Cerebellar cortex (tissue), 1 donor: Measurements from ENCODE around the gene CCDC15.
"Not testable (repeated sequence)": the region's sequence is repeated elsewhere in the genome, so short reads cannot be mapped to it uniquely, and the experiment has no call there.

Source experiments
- DNase-seq: peaks from one replicate; pipeline ENCODE4 v3.0.0-alpha.2; 2015; ENCODE audit warnings: low spot score

The CCDC15 gene

DNA sequence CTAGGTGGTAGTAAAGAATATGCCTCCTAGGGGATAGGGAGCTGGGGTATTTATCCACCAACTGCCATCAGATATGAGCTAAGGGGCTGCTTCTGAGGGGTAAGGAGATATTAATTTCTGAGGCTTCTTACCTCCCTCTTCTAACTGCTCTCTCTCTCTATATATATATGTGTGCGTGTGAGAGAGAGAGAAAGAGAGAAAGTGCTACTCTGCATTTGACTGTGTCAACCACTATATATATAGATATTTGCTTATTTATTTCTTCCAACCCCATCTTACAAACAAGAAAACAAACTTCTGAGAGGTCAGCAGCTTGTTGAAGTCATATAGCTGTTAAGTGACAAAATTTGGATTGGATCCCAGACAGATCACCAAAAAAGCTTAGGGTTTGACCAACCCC, 12.3 kb upstream of the CCDC15 start:
- DNase-seq, result no peak

DNA sequence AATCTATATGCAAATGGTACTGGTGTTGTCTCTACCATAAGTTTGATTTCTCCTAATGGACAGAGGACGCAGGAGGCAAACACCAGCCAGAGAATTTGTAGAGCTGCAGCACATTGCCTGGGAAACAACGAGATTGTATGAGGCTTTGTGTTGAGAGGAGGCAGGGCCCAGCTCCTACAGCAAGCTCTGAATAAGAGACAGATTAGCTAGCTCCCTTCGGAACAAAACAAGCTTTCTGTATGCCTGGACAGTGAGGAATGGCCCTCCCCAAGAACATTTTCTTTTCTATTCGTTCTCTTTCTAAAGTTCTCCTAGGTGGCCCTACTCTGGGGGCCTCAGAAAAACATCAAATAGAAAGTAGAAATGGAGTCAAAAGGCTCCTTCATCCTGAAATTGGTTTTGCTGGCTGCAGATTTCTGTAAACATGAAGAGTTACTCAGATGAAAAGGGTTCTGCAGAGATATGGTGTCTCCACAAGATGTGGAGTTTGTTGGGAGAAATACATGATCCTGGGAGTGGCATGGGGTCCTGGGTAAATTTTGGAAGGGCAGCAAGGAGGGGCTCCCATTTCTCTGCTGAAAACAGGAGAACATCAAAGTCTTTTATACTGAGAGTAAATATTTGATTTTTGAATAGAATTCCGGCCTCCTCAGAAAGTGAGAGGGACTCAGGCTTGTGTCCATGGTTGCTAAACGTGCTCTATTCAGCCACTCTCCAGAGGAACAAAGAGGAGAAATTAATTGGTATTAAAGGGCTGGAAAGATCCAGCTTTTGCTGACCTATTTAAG, 11.3 kb upstream of the CCDC15 start:
- no peak for DNase-seq

- peak; percentile 20 for DNase-seq
These were observed 10.8 kb upstream of the CCDC15 start for GRCh38 chr11:124943254-124943616.

DNA sequence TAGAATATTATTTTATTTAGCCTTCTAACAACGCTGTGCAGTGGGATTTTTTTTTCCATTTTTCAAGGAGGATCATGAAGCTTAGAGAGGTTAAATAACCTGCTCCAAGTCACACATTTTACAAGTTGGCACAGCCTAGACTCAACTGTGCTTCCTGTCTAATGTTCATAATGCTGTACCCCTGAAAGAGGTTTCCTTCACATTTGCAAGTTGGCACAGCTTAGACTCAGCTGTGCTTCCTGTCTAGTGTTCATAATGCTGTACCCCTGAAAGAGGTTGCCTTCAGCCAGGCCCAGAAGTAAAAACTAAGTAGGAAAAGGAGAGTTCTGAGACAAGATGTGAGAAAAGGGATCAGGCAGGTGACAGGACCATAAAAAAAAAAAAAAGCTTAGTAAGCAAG, 10.3 kb upstream of the CCDC15 start:
- no peak for DNase-seq

DNA sequence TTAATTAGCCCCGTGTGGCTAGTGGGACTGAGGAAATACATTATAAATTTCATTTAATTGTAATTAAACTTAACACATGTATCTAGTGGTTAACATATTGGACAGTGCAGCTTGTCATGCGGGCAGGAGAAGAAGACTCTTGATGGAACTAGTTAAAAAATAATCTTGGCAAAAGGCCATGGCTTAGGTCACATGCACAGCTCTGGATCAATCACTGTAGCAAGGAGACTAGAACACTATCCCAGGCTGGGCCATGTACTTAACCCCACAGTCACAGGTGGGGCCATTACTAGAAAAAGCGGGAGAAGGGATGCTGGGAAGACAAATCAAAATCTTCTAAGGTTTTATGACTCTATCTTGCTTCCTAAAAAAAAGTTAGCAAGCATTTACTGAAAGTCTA, 9.4 kb upstream of the CCDC15 start:
- no peak for DNase-seq

GRCh38 chr11:124945826-124946225, 8.2 kb upstream of the CCDC15 start:
- no peak for DNase-seq

DNA sequence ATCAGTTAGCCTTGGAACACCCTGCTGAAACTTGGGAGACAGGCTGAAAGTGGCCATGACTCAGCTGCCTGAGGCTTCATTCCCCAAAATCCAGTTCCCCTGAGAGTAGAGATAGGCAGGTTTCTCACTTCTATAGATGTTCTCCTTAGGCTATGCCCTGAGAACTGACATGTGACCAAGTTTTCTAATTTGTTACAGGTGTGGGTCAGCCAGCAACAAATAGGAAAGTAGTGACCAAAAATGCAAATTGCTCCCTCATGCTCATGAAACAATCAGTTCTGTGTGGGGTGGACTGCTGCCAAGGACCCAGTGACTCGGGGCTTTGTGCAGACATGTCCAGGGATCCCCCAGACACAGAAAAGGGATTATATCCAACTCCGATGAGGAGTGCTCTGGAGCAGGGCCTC, 7.3 kb upstream of the CCDC15 start:
- DNase-seq, result no peak

DNA sequence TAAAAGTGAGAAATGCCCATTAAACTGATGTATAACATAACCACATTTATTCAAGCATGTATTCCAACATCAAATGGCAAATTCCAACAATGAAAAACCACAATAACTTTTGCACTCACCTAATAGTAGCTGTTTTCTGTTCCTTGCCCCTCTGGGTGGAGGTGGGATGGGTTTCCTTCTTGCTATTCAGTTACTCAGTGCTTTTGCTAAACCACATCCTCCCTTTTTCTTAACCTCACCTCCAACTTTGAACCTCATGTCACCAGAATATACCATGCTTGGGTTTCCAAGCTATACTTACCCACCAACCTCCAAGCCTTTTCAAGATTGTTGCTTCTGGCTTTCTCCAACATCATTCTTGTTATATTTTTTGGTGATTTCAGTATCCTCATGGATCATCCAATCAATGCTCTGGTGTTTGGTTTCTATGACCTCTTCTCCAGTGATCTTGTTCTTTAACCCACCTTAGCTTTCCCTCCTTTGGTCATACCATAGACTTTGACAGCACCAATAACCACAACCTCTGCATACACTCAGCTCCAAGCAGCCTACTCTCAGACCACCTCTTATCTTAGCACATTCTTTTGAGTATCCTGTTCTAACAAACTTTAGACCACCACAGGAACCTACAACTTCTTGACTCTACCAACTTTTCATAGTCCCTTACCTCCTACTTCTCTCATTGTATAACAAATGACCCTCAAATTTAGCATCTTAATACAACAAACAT, 3.2 kb upstream of the CCDC15 start:
- DNase-seq, result no peak

DNA sequence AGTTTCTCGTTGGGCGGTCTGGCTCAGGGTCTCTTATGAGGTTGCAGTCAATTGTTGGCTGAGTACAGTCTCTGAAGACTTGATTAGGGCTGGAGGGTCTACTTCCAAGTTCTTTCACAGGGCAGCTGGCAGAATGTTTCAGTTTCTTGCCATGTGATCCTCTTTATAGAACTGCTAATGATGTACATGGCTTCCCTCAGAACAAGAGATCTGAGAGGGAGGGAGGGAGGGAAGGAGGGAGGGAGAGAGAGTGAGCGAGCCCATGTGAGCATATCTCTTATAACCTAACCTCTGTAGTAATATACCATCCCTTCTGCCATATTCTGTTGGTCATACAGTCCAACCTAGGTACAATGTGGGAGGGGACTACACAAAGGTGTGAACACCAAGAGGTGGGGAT, 2.7 kb upstream of the CCDC15 start:
- DNase-seq, result no peak

DNA sequence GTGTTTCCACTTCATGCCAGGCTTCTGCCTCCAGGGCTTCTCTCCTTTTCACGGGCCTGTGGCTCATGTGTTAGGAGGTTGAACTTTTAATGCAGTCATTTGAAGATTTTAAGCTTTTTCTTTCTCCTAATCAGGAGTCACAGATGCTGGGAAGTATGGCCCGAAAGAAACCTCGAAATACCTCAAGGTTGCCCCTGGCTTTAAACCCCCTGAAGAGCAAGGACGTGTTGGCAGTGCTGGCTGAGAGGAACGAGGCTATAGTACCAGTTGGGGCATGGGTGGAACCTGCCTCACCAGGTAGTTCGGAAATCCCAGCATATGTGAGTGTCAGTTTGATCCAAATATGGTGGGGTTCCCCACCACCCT, 571 bp downstream of the CCDC15 start:
- no peak for DNase-seq

GRCh38 chr11:124955035-124955434, 1.0 kb downstream of the CCDC15 start:
- no peak for DNase-seq

GRCh38 chr11:124961972-124962609, 8.1 kb downstream of the CCDC15 start:
- DNase-seq, result peak; percentile 84

GRCh38 chr11:124968197-124968596, 14.2 kb downstream of the CCDC15 start:
- DNase-seq, result not testable (repeated sequence)

GRCh38 chr11:124970925-124971324, 16.9 kb downstream of the CCDC15 start:
- peak; percentile 19 for DNase-seq

GRCh38 chr11:124971810-124972209, 17.8 kb downstream of the CCDC15 start:
- no peak for DNase-seq

- no peak for DNase-seq
These were observed 22.5 kb downstream of the CCDC15 start for GRCh38 chr11:124976531-124976930.

DNA sequence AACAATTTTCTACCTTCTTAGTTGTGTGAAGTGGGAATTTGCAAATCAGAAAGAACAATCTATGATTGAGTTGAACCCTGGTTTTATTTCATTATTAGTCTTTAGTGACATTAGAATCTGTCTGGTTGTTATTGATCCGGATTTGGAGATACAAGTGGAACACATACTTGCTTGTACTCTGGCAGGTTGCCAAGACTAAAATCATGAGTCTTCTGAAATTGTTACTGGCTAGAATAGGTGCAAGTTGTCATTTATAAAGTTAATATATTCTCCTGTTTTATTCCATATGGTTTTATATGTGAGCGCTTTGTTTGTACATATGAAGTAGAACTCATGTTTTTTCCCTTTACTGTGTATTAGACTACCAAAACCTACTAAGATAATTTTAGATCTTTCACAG, 23.0 kb downstream of the CCDC15 start:
- no peak for DNase-seq

DNA sequence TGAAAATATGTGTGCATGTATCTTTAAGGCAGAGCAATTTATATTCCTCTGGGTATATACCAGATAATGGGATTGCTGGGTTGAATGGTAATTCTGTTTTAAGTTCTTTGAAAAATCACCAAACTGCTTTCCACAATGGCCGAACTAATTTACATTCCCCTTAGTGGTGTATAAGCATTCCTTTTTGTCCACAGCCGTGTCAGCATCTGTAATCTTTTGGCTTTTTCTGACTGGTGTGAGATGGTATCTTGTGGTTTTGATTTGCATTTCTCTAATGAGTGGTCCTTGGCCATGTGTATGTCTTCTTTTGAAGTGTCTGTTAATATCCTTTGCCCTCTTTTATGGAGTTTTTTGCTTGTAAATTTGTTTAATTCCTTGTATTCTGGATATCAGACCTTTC, 24.3 kb downstream of the CCDC15 start:
- DNase-seq, result no peak

DNA sequence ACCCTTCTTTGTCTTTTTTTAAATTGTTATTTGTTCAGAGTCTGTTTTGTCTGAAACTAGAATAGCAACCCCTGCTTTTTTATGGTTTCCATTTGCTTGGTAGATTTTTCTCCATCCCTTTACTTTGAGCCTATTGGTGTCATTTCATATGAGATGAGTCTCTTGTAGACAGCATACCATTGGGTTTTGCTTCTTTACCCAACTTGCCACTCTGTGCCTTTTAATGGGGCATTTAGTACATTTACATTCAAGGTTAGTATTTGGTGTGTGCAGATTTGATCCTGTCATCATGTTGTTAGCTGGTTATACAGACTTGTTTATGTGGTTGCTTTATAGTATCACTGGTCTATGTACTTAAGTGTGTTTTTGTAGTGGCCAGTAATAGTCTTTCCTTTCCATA, 28.0 kb downstream of the CCDC15 start:
- DNase-seq, result no peak

DNA sequence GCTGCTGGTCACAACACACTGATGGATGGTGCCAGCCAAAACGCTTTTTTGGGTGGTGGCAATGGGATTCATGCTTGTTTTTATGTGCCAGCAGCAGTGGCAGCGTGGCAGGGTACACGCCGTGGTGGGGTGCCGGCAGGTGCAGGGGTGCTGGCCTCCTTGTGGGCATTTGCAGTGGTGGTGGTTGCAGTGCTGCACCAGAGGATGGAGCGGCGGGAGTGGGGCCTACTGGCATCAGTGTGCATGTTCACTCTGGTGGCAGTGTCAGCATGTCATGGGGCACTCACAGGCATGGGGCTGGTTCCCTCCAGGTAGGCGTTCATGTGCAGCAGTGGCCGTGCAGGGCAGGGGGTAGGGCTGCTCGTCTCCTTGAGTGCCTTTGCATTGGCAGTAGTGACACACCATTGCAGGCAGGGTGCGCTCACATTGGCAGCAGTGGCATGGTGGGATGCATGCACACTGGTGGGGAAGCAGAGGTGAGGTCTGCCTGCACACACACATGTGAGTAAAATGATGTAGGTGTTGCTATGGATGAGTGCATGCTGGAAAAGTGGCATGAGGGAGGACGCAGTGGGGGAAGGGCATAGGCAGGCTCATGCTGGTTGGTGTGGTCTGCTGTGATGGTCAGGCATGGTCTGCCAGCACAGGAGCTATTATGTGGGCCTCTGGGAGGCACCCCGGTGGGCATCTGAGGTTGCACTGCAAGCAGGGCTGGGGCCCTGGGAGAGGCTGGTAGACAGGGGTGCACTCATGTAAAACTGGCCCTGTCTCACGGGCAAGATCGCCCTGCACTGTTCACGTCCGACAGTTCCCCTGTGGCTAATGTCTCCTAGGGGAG, 29.9 kb downstream of the CCDC15 start:
- DNase-seq, result no peak

DNA sequence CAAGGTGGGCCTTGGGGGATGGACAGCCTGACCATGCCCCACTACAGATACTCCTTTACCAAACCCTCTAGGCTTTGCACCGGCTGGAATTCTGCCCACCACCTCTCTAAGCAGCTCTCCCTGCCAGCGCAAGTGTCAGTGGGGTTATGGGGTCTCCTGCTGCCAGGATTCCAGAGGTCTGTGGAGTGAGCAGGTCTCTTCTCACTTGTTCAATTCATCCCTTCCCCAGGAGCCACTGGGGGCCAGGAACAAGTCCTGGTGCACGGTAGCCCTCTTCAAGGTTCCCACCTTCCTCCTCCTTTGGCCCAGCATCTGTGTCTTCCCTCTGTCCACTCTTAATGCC, 30.5 kb downstream of the CCDC15 start:
- DNase-seq, result no peak

GRCh38 chr11:124987096-124987495, 33.1 kb downstream of the CCDC15 start:
- peak; percentile 59 for DNase-seq

DNA sequence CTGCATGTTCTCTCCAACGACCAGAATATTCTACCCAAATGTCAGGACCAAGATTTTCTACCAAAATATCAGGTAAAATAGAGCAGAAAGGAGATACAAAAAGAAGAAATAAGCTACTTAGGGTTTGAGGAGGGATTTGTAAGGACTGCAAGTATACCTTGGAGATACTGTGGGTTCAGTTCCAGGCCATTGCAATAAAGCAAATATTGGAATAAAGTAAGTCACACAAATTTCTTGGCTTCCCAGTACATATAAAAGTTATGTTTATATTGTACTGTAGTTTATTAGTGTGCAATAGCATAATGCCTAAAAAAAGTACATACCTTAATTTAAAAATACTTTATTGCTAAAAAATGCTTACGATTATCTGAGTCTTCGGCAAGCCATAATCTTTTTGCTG, 34.1 kb downstream of the CCDC15 start:
- no peak for DNase-seq
